Astrocyte (in vitro differentiated cells and primary cell): ENCODE measurements around the gene GRIA1.

Experiments
- CTCF ChIP-seq: IDR thresholded peaks from 2 replicates; pipeline ENCODE4 v1.5.1; 2011; ENCODE audit warnings: low read depth, mild to moderate bottlenecking, inconsistent platforms, low read length, moderate library complexity; ENCODE audit not compliant: insufficient read depth
- EZH2 ChIP-seq: IDR thresholded peaks from 2 replicates; pipeline ENCODE4 v1.6.1; 2012; ENCODE audit warnings: mild to moderate bottlenecking, low read length, inconsistent platforms; ENCODE audit not compliant: insufficient read depth

GRCh38 chr5:153543959-153544470 is 53.5 kb downstream of the GRIA1 start:
- TF ChIP-seq CTCF (no peak), EZH2 (no peak)
